K562 (cell line): ENCODE results near the gene SCRN2. TPM values are rescaled to one million over a fixed set of nuclear protein-coding genes. Genes with fewer than 3 reads are reported as not detected.

Experiments
- ARID3A ChIP-seq: IDR thresholded peaks from 2 replicates; pipeline ENCODE4 v1.6.1; 2012; ENCODE audit warnings: low read depth, low read length, improper control_type of control experiment, borderline replicate concordance
- ELK1 ChIP-seq: sonication (generic); formaldehyde crosslinking; IDR thresholded peaks from 2 replicates; pipeline ENCODE4 v1.8.1; 2022; ENCODE audit warnings: missing genetic modification reagents
- KLF13 ChIP-seq: fragments of 450-650 bp; IDR thresholded peaks from 2 replicates; pipeline ENCODE4 v1.6.1; 2016; ENCODE audit warnings: missing genetic modification characterization, low read depth, mild to moderate bottlenecking, missing compliant biosample characterization, moderate library complexity, borderline replicate concordance
- MCM7 ChIP-seq, 2 experiments: fragments of 450-650 bp; IDR thresholded peaks; 2 replicates each; pipeline ENCODE4 v1.6.1; 2016 to 2018
- MLLT1 ChIP-seq, 2 experiments: fragments of 450-650 bp; IDR thresholded peaks; 2 replicates each; pipeline ENCODE4 v1.6.1; 2016
- PKNOX1 ChIP-seq: fragments of 450-650 bp; IDR thresholded peaks from 2 replicates; pipeline ENCODE4 v1.6.1; 2016
- POLR2AphosphoS2 ChIP-seq: IDR thresholded peaks from 2 replicates; pipeline ENCODE4 v1.6.1; 2012; ENCODE audit warnings: low read length, improper control_type of control experiment
- REST ChIP-seq, 2 experiments: fragments of 450-650 bp; formaldehyde crosslinking in 1 of 2; IDR thresholded peaks; 2 replicates each; pipeline versions ENCODE4 v1.4.0 to v1.6.1; 2014 to 2020; ENCODE audit warnings: mild to moderate bottlenecking in 2 of 2, borderline replicate concordance in 1 of 2, low read depth in 1 of 2
- SAFB ChIP-seq: fragments of 200-400 bp; formaldehyde crosslinking; IDR thresholded peaks from 2 replicates; pipeline ENCODE4 v1.6.1; 2017; ENCODE audit warnings: low read depth, low read length, borderline replicate concordance
- SNAPC5 ChIP-seq: fragments of 250-450 bp; sonication (Bioruptor Pico); IDR thresholded peaks from 2 replicates; pipeline ENCODE4 v1.8.0; 2021; ENCODE audit warnings: moderate library complexity, mild to moderate bottlenecking, inconsistent platforms
- ZNF212 ChIP-seq: fragments of 450-650 bp; formaldehyde crosslinking; IDR thresholded peaks from 2 replicates; pipeline ENCODE4 v1.4.0; 2020; ENCODE audit warnings: mild to moderate bottlenecking
- polyA plus RNA-seq, 8 experiments: library from polyadenylated mRNA; depleted of rRNA in 4 of 8; stranded (reverse) in 5 of 8; unstranded in 3 of 8; fragments of >200 nt; fragmentation: Nextera tagmentation in 2 of 8; fragmentation: Illumina TruSeq in 1 of 8; extraction: Ambion mirVana in 2 of 8; extraction: Trizol in 1 of 8; gene quantifications; 2 replicates each; pipeline versions ENCODE4 v1.2.1 to v1.2.3, GENCODE V29; 2011 to 2014; ENCODE audit warnings: inconsistent platforms in 1 of 8, missing spikeins in 1 of 8
- total RNA-seq, 7 experiments: library from RNA; depleted of rRNA in 6 of 7; stranded (reverse); fragments of >200 nt in 6 of 7; fragmentation: Illumina TruSeq in 2 of 7; extraction: Trizol in 2 of 7; gene quantifications; 2 replicates each; pipeline versions ENCODE4 v1.2.1 to v1.2.3, GENCODE V29; 2011 to 2021; ENCODE audit warnings: low replicate concordance in 1 of 7

SCRN2 gene
- total and polyA plus RNA-seq, 9 of the 15 experiments (the other 6 are each of a cell fraction or from before 2014, with no cell fraction given) = 0.25 to 32.9 (median 13.6) TPM

GRCh38 chr17:47840742-47841487 lies at the start of gene SCRN2 (continued):
- TF ChIP-seq MLLT1 (IDR thresholded peaks at IDR 0.05) (no peak), ZNF212 (no peak), POLR2AphosphoS2 (no peak), SAFB (peak; percentile 92), ARID3A (no peak), KLF13 (tag) (peak; percentile 9; the same call in 1 of the 2 replicates), SNAPC5 (no peak), PKNOX1 (no peak; the same call in 1 of the 2 replicates), REST (IDR thresholded peaks at IDR 0.05; ENCODE audit: borderline replicate concordance) (peak; percentile 92), REST (CRISPR knock-in tag; IDR thresholded peaks at IDR 0.05; ENCODE audit: low read depth) (no peak), MCM7 (IDR thresholded peaks at IDR 0.05) (no peak), ELK1 (CRISPR knock-in tag) (no peak)
